ENCODE data around the gene OR10J4.
"Not testable (repeated sequence)": the region's sequence is repeated elsewhere in the genome, so short reads cannot be mapped to it uniquely, and the experiment has no call there.

Gene OR10J4

GRCh38 chr1:159431904-159432303, at the start of gene OR10J4:
TSS of gene OR10J4 (plus strand) at chr1:159432204.
- DNase-seq, result no peak

GRCh38 chr1:159406821-159407220, 25.2 kb upstream of the OR10J4 start:
- DNase-seq, result no peak

GRCh38 chr1:159408862-159409400, 23.1 kb upstream of the OR10J4 start:
- no peak for DNase-seq

- DNase-seq, result no peak
These were observed 10.2 kb upstream of the OR10J4 start for GRCh38 chr1:159421821-159422220.

GRCh38 chr1:159428536-159428935, 3.5 kb upstream of the OR10J4 start:
- no peak for DNase-seq

- no peak for DNase-seq
These were observed 2.7 kb upstream of the OR10J4 start for GRCh38 chr1:159429074-159429861.

- no peak for DNase-seq
These were observed 1.0 kb upstream of the OR10J4 start for GRCh38 chr1:159430985-159431384.

- no peak for DNase-seq
These were observed 4.5 kb downstream of the OR10J4 start for GRCh38 chr1:159436469-159436868.

- no peak for DNase-seq
These were observed 7.4 kb downstream of the OR10J4 start, which contains the start of gene OR10J1 for GRCh38 chr1:159439422-159439821. TSS of gene OR10J1 (plus strand) at chr1:159439722. CDS start at chr1:159439792, 70 bp downstream.

- DNase-seq, result no peak
These were observed 9.4 kb downstream of the OR10J4 start for GRCh38 chr1:159441360-159441759.

GRCh38 chr1:159442428-159442827, 10.4 kb downstream of the OR10J4 start:
- DNase-seq, result no peak

GRCh38 chr1:159443066-159443750, 11.2 kb downstream of the OR10J4 start:
- no peak for DNase-seq

GRCh38 chr1:159444511-159444910, 12.5 kb downstream of the OR10J4 start:
- DNase-seq, result no peak

GRCh38 chr1:159448181-159448580, 16.2 kb downstream of the OR10J4 start:
- DNase-seq, result no peak

- not testable (repeated sequence) for DNase-seq
These were observed 17.6 kb downstream of the OR10J4 start for GRCh38 chr1:159449605-159450004.

- no peak for DNase-seq
These were observed 27.5 kb downstream of the OR10J4 start for GRCh38 chr1:159459551-159459950.

GRCh38 chr1:159465191-159465603, 33.2 kb downstream of the OR10J4 start:
- DNase-seq, result no peak

- DNase-seq, result no peak
These were observed 36.3 kb downstream of the OR10J4 start for GRCh38 chr1:159468321-159468720.

GRCh38 chr1:159469921-159470533, 38.0 kb downstream of the OR10J4 start:
- DNase-seq, result no peak

GRCh38 chr1:159473335-159473734, 41.3 kb downstream of the OR10J4 start:
- DNase-seq, result no peak

- no peak for DNase-seq
These were observed 42.9 kb downstream of the OR10J4 start for GRCh38 chr1:159474926-159475325.

Data from islet precursor cell (in vitro differentiated cells).